Activated T-helper 17 cell treated with anti-CD3 and anti-CD28 coated beads, Interleukin-2, amount 50 U/mL, for 72 hours (primary cell): Measurements from ENCODE around the gene RBM17. TPM values are rescaled to one million over a fixed set of nuclear protein-coding genes. Genes with fewer than 3 reads are reported as not detected.
"Not testable (repeated sequence)": the region's sequence is repeated elsewhere in the genome, so short reads cannot be mapped to it uniquely, and the experiment has no call there.

ENCODE experiments used
- ATAC-seq: fragments of 150-1000 bp; cut with Tn5 transposase; replicated peaks from 2 replicates; pipeline ENCODE4 v1.10.0; 2021; ENCODE audit warnings: mild to moderate bottlenecking, moderate library complexity
- H3K27ac Mint-ChIP-seq: one replicate; pipeline ENCODE4 v1.8.0; 2022; ENCODE audit warnings: mixed read lengths
- H3K27me3 Mint-ChIP-seq: one replicate; pipeline ENCODE4 v1.8.0; 2022; ENCODE audit warnings: mixed read lengths
- H3K36me3 Mint-ChIP-seq: one replicate; pipeline ENCODE4 v1.8.0; 2022; ENCODE audit warnings: low read depth, mild to moderate bottlenecking, mixed read lengths
- H3K4me1 Mint-ChIP-seq: one replicate; pipeline ENCODE4 v1.8.0; 2022; ENCODE audit warnings: mixed read lengths
- H3K4me3 Mint-ChIP-seq: one replicate; pipeline ENCODE4 v1.8.0; 2022; ENCODE audit warnings: mild to moderate bottlenecking, mixed read lengths
- H3K9me3 Mint-ChIP-seq: one replicate; pipeline ENCODE4 v1.8.0; 2022; ENCODE audit warnings: mixed read lengths
- total RNA-seq, 2 donors: library from RNA; stranded (reverse); gene quantifications; one replicate each; pipeline ENCODE4 v1.2.3, GENCODE V29; 2022

RBM17 gene
- total RNA-seq, 2 donors from 2014 or later = 157 to 253 TPM

DNA sequence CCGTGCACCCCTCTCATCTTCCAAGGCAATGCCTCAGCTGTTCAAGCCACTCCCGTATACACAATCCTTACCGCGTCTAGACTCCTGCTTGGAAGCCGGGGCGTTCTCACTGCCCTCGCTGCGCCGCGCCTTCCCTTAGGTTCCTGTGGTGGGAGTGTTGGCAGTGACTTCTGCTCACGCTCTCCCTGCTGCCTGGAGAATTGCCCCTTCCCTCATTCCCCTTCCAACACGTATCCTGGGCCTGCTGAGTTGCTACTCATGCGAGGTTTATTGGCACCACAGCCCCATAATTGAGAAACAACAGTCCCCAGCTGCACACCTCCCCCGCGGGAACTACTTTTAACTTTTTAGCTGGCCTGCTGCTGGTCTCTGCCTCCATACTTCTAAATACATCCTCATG lies 31.9 kb downstream of the RBM17 start:
- H3K36me3 Mint-ChIP-seq = peaks cover 13% of the 10 kb centered on the region
- no peak for ATAC-seq
- H3K4me1 Mint-ChIP-seq = peaks cover 26% of the 10 kb centered on the region
- no peak overlapping the region for H3K4me3 Mint-ChIP-seq
- H3K9me3 Mint-ChIP-seq = no peaks in the 10 kb centered on the region
- no peaks in the 10 kb centered on the region for H3K27me3 Mint-ChIP-seq
- peak overlapping the region; percentile 58 for H3K27ac Mint-ChIP-seq

DNA sequence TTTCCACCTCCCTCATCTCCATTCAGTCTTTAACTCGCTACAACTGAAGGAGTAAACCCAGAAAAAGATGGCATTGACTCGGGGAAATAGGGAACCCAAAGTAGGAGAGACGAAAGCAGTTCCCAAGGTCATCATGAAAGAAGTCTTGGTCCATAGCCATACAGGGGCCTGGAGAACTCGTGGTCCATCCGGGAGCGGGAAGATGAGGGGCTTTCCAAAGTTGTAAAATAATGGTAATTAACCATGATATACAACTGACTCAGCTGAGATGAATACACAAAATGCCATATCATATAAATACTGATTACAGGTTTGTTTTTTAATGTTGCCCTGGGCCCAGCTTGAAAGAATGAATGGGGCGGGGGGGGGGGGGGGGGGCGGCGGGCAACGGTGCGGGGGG lies 32.3 kb downstream of the RBM17 start:
- no peak for ATAC-seq
- Mint-ChIP-seq H3K27ac (no peak overlapping the region), H3K4me3 (no peak overlapping the region), H3K4me1 (peaks cover 22% of the 10 kb centered on the region), H3K9me3 (no peaks in the 10 kb centered on the region), H3K27me3 (no peaks in the 10 kb centered on the region), H3K36me3 (peaks cover 8% of the 10 kb centered on the region)

DNA sequence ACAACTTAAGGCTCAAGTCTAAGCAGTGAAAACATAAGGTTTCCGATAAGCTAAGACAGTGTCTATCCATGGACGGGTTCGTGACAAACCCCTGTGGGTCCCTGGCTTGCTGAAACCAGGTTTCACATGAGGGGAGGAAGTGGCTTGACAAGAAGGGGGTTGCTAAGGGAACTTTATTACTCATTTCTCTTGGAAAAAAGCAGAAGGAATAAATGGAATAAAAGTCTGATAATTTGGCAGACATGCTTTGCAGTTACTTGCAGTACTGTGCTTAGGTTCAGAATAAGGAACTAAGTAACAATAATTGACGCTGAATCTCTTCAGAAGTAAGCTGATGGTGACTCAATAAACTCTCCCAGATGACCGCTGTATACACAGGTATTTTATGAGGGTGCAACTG lies 34.7 kb downstream of the RBM17 start:
- Mint-ChIP-seq H3K4me1 (peaks cover 22% of the 10 kb centered on the region), H3K27me3 (no peaks in the 10 kb centered on the region)
- peak; percentile 51 for ATAC-seq

DNA sequence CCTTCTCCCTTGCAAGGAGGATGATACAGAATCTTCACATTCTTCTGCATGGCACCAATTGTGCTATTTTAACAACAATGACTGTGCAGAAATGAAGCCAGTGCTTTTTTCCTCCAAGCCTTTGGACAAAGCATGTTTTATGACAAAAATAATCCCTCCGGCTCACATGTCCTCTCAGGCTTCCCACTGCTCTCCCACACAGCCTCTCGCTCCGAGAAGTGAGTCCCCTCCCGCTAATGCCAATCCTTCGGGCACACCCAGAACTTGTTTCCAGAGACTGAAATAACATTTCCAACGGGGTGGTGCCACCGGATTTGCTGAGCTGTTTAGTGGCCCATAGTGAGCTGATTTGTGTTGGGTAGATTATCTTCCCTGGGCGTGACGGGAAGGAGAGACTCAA lies 35.8 kb downstream of the RBM17 start:
- Mint-ChIP-seq H3K9me3 (no peaks in the 10 kb centered on the region), H3K27ac (no peak overlapping the region), H3K4me1 (peaks cover 29% of the 10 kb centered on the region), H3K36me3 (no peaks in the 10 kb centered on the region), H3K27me3 (no peaks in the 10 kb centered on the region), H3K4me3 (no peak overlapping the region)
- ATAC-seq = no peak

More for the DNA sequence above, 34.7 kb downstream of the RBM17 start:
- Mint-ChIP-seq H3K36me3 (no peaks in the 10 kb centered on the region), H3K9me3 (no peaks in the 10 kb centered on the region), H3K27ac (peak overlapping the region; percentile 44), H3K4me3 (peak overlapping the region; percentile 35)

DNA sequence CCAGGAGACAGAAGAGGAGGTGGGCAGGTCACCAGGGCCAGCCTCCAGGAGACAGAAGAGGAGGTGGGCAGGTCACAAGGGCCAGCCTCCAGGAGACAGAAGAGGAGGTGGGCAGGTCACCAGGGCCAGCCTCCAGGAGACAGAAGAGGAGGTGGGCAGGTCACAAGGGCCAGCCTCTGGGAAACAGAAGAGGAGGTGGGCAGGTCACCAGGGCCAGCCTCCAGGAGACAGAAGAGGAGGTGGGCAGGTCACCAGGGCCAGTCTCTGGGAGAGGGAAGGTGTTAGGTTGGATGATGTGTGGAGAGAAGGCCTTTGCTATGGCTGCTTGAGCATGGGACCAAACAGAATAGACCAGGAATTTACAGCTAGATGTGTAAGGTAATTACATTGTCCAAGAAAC lies 38.6 kb downstream of the RBM17 start:
- not testable (repeated sequence) for H3K27me3 Mint-ChIP-seq, H3K4me3 Mint-ChIP-seq, H3K27ac Mint-ChIP-seq, ATAC-seq, H3K9me3 Mint-ChIP-seq
- Mint-ChIP-seq H3K4me1 (peaks cover 25% of the 10 kb centered on the region), H3K36me3 (peaks cover 12% of the 10 kb centered on the region)

DNA sequence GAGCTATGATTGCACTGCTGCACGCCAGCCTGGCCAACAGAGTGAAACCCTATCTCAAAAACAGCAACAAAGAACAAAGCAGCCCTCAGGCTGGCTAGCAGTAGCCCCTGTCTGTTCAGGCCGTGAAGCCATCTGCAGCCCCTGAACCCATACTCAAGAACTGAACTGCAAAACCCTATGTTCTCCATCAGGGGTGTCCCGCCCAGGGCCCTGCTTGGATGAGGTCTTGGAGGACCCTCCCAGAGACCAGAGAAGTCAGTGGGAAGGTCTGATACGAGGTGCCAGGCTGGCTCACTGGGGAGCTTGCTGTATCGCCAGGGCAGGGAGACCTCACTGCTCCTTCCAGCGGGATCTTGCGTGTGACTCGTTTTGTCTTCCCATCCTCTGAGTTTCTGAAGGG lies 39.3 kb downstream of the RBM17 start:
- Mint-ChIP-seq H3K36me3 (peaks cover 12% of the 10 kb centered on the region), H3K27me3 (no peaks in the 10 kb centered on the region), H3K27ac (no peak overlapping the region), H3K9me3 (no peaks in the 10 kb centered on the region), H3K4me1 (peaks cover 22% of the 10 kb centered on the region), H3K4me3 (no peak overlapping the region)
- no peak for ATAC-seq

DNA sequence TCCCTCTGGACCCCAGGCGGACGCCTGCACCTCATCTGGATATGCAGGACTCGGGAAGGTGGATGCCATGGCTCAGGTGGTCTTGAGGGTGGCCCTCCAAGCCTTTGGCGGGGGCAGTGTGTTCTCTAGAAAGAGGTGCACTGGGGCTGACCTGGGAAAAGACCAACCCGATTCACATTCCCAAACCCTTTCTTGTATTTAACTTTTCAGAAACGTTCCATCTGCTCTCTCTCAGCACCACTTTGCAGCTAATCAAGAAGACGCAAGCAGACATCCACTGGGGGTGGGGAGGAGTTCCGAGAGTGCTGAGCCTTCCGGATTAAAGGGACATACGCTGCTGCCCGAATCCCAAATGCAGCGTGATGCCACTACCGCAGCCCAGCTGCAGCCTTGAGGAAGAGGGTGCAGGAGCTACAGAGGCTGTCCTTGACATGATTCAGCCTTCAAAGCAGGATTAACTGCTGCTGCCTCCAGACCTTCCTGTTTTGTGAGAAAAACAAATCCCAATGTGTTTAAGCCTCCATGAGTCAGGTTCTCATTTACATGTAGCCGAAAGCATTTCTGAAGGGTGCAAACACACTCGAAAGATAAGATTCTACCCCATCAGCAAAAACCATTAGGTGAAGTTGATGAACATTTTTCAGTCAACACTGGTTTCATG lies 39.9 kb downstream of the RBM17 start:
- Mint-ChIP-seq H3K9me3 (no peaks in the 10 kb centered on the region), H3K27me3 (no peaks in the 10 kb centered on the region), H3K27ac (peak overlapping the region; percentile 94), H3K4me1 (peaks cover 22% of the 10 kb centered on the region), H3K36me3 (peaks cover 12% of the 10 kb centered on the region), H3K4me3 (peak overlapping the region; percentile 63)
- ATAC-seq = no peak

DNA sequence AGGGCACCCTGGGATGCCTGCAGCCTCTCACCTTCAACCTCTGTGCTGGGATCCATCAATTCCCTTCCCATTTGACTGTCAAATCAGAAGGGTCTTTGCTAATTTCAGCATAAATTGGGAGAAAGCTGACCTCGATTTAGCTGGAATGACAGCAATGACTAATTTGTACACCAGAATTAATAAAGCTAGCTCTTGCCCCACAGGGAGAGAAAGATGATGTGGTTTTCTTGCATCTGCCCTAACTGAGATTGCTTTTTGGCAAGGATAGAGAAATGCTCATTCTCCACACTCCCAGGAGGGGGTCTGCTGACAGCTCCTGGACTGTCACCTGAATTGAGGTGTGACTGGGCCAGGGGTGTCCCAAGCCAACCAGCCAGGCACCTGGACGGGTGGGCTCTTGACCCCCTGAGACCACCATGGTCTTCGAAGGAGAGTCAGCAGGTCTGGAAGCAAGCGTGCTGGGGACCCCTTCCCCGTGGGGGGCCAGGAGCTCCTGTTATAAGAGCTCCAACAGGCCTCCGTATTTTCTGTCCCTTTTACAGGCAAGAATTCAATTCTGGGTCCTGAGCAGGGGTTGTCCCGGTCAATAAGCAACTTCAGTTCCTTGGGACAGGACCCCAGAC lies 42.1 kb downstream of the RBM17 start:
- Mint-ChIP-seq H3K27ac (peak overlapping the region; percentile 94), H3K4me3 (peak overlapping the region; percentile 63), H3K36me3 (peaks cover 30% of the 10 kb centered on the region), H3K9me3 (no peaks in the 10 kb centered on the region), H3K27me3 (no peaks in the 10 kb centered on the region), H3K4me1 (peaks cover 33% of the 10 kb centered on the region)
- no peak for ATAC-seq

DNA sequence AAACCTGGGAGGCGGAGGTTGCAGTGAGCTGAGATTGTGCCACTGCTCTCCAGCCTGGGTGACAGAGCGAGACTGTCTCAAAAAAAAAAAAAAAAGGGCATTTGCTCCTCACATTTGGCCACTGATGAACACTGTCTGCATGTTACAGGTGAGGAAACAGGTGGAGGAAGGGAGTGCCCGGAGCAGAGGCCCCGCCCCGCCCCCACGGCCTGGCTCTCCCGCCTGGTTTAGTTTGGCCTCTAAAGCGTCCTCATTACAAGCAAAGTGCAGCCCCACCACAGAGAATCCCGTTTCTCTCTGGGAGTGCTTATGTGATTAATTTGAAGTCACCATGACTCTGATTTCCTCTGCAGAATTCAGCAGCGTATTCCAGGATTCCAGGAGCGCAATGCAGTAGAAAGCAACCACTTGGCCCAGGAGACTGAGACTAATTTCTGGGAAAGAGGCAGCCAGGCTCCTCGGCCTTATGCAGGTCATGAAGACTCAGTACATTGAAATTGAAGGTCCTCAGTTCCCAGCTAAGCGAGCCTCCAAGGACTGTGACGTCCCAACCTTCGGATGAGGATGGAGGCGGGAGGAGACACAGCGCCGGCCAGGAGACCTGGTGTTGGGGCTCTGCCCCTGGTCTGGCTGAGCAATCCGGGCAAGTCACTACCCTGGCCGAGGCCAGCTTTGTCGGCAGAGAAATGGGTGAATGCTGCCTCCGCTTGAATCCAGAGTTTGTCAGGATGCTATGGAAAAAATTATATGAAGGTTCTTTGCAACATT lies 44.7 kb downstream of the RBM17 start:
- no peaks in the 10 kb centered on the region for H3K9me3 Mint-ChIP-seq
- H3K4me3 Mint-ChIP-seq = peak overlapping the region; percentile 90
- peaks cover 43% of the 10 kb centered on the region for H3K4me1 Mint-ChIP-seq

DNA sequence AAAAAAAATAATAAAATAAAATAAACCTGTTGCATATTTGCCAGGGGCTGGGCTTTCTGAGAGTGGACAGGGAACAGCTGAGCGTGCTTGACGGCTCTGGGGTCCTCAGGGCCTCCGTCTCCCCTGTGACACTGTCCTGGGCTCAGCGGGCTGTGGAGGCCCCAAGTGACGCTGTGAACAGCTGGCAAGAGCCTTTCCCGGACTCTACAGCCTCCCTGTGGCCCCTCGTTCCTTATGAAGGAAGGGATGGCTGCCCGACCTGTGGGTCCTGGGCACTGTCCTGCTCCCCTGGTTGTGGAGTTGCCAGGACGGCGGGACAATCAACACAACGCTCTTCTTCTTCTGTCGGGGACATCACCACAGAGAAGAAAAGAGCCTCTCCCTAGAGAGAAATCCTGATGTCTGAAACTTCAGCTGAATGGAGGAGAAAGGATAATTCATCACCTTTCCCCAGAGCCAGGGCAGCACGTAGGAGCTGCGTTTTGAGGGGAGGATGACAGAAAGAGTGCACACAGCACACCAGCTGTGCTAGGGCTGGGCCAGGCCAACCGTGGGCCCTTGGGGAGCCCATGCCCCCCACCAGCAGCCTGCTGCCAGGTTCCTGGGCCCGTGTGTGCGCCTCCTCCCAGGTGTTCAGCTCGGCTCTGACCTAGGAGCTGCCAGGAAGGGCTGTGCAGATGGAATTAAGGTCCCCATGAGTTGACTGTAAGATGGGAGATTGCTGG lies 45.4 kb downstream of the RBM17 start:
- Mint-ChIP-seq H3K27me3 (no peaks in the 10 kb centered on the region), H3K9me3 (no peaks in the 10 kb centered on the region), H3K27ac (peak overlapping the region; percentile 98), H3K36me3 (peaks cover 37% of the 10 kb centered on the region), H3K4me3 (peak overlapping the region; percentile 90), H3K4me1 (peaks cover 41% of the 10 kb centered on the region)
- ATAC-seq = no peak

More for the DNA sequence above, 44.7 kb downstream of the RBM17 start:
- no peak for ATAC-seq
- Mint-ChIP-seq H3K27ac (no peak overlapping the region), H3K27me3 (no peaks in the 10 kb centered on the region), H3K36me3 (peaks cover 37% of the 10 kb centered on the region)

DNA sequence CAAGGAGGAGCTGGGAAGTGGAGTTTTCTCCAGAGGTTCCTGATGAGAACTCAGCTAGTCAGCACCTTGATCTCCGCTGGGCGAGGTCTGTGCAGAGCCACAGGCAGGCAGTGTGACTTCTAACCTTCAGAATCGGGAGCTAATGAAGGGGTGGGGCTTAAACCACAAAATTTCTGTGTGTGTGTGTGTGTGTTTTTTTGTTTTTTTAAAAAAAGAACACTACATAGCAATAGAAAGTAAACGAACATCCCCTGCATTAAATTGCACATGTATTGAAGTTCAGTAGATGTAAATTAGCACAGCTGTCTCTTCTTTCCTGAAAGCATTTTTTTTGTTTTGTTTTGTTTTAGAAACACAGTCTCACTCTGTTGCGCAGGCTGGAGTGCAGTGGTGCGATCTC lies 46.2 kb downstream of the RBM17 start:
- no peak for ATAC-seq
- Mint-ChIP-seq H3K4me1 (peaks cover 39% of the 10 kb centered on the region), H3K36me3 (peaks cover 34% of the 10 kb centered on the region), H3K27ac (peak overlapping the region; percentile 98), H3K27me3 (no peaks in the 10 kb centered on the region), H3K4me3 (peak overlapping the region; percentile 90), H3K9me3 (no peaks in the 10 kb centered on the region)

DNA sequence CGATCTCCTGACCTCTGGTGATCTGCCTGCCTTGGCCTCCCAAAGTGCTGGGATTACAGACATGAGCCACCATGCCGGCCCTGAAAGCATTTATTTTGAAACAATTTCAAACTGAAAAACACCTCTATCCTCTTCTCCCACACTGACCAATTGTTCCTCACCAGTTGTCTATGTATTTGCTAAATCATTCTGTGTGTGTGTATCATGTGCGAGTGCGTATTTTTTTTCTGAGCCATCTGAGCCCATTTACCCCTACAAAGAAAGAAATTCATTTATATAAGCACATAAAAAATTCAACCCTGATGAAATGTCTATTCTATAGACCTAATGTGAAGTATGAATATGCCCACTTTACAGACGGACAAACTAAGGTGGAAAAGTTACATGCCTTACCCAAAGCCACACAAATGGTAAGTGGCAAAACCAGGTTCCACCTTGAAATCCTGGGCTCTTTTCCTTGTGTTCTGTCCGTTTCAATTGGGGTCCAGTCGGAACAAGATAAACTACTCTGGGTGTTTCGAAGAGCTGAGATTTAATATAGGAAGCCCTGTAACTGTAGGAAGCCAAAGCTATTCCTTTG lies 46.8 kb downstream of the RBM17 start:
- Mint-ChIP-seq H3K4me1 (peaks cover 39% of the 10 kb centered on the region), H3K9me3 (no peaks in the 10 kb centered on the region), H3K27ac (peak overlapping the region; percentile 98), H3K36me3 (peaks cover 28% of the 10 kb centered on the region), H3K27me3 (no peaks in the 10 kb centered on the region), H3K4me3 (peak overlapping the region; percentile 90)
- ATAC-seq = no peak

DNA sequence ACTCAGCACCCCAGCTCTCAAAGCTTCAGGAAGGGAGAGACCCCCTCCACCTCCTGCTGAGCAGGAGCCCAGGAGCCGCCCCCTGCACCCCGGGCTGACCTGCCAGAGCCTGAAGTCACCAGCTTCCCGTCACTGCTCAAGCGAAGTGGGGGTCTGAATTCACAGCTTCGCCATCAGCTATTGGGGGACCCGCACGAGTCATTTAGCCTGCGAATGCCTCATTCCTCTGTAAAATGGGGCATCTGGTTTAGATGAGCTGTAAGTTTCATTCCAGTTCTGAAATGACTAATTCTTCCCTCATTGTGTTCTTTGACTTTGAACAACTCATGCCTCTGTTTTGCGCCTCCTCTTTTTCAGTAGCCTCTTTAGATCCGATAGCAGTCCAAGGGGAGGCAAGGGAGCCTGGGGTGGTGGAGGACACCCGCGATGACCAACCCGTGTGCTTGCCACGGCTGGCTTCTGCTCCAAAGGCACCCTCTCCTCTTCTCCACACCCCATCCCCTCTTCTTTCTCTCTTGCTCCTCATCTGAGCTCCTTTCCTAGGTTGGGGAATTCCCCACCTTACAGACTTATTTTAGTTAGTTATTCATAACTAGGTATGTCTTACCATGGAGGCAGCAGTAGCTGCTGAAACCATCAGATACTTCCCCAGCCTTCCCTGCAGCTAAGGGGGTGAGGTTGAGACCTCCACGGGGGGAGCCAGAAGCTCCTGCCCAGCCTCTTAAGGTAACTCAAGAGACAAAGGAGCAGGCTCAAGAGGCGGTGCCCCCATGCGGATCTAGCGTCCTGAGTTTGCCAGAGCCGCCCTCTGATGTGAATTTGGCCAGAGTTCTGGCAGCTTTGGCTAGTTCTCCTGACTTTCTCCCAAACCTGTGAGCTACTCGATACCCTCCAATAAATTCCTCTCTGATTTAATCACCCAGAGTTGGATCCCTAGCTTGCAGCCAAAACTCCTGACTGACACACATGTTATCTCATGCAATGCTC lies 47.7 kb downstream of the RBM17 start:
- Mint-ChIP-seq H3K36me3 (peaks cover 29% of the 10 kb centered on the region), H3K9me3 (no peaks in the 10 kb centered on the region), H3K27ac (peak overlapping the region; percentile 98), H3K4me1 (peaks cover 43% of the 10 kb centered on the region), H3K27me3 (no peaks in the 10 kb centered on the region), H3K4me3 (peak overlapping the region; percentile 90)
- peak; percentile 78 for ATAC-seq
